HL-60/S4 treated with phorbol 12-myristate 13-acetate at 8.2 ng/mL for 4 days and 3 days (cell line): ENCODE results near the gene ANO2.

ENCODE experiments used
- in situ Hi-C: fragments of 300-500 bp; cut with MboI; formaldehyde crosslinking; loops from 2 replicates; pipeline ENCODE4 v1.15.0; 2022; ENCODE audit warnings: low sequenced_read_pairs

Gene ANO2

GRCh38 chr12:5524116-5524768 is 420.8 kb downstream of the ANO2 start:
- in situ Hi-C loops = no loop called here

GRCh38 chr12:5523396-5524115 is 421.5 kb downstream of the ANO2 start:
- in situ Hi-C loops = no loop called here

DNA sequence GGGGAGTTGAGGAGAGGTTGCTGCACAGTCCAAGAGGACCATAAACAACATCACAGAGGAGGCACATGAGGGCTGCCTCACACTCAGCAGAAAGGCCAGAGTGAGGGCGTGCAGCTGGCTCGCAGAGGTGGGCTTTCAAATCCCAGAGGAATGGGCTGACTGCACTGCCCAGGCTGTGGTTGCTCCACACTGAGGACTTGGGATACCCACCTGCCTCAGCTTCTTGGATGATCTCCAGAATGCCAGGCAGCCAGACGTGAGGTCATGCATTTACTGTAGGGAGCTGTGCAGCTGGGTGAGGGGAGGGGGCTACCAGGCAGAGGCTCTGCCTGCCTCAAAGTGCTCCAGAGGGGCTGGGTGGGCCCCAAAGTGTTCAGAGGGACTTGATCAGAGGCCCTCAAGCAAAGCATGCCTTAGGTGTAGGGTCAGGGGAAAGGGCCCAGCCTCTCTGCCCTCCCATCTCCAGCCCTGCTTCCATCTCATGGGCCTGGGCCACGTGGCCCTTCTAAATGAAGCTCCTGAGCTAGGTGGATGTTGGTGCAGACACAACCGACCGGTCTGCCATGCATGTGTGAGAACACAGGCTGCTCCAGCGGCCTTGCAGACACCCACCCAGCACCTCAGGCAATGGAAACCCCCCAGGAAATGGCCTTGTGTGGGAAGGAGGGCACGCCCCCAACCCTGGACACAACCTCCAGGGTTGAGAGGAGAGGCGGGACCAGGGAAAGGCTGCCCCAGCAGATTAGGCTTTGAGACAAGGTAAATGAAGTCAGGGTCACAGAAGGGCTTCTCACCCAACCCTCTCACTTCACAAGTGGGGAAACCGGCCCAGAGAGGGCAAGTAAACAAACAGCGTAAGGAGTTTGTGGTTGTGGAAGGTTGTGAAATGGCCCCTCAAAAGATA is 422.4 kb downstream of the ANO2 start:
- in situ Hi-C loops = no loop called here

- in situ Hi-C loops = no loop called here
Observed at GRCh38 chr12:5521456-5522325, 423.4 kb downstream of the ANO2 start.

DNA sequence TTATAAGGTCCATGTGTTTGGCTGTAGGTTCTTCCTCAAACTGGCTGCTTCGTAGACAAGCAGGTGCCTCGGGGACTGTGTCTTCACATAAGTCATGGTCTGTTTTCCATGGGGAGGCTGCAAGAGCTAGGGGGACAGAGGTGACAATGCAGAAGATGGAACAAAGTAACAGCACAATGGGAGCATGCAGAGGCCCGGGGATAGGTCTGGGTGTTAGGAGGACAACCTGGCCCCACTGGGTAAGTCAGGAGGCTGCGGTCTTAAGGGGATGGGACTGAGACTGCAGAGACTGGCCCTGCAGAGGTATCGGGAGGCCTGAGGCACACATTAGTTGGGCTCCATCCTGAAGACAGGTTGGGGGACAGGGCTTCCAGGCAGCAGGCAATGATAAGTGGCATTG is 424.2 kb downstream of the ANO2 start:
- in situ Hi-C loops = no loop called here

DNA sequence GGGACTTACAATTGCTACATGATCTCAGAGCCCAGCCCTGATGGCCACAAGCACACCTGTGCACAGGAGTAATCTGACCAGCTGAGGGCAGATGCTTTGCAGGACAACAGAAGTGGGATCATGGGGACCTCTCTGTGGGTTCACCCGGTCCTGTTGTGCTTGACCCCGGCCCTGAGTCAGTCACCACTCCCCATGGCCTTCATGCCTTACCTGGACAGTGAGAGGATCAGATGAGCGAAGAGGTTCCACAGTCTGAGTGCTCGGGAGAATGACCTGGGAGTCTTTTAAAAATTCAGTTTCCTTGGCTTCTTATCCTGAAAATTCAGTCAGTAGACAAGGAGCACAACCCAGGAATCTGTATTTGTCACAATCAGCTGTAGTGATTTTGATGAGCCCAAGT is 425.0 kb downstream of the ANO2 start:
- in situ Hi-C loops = no loop called here

GRCh38 chr12:5518584-5519365 is 426.3 kb downstream of the ANO2 start:
- in situ Hi-C loops = no loop called here

DNA sequence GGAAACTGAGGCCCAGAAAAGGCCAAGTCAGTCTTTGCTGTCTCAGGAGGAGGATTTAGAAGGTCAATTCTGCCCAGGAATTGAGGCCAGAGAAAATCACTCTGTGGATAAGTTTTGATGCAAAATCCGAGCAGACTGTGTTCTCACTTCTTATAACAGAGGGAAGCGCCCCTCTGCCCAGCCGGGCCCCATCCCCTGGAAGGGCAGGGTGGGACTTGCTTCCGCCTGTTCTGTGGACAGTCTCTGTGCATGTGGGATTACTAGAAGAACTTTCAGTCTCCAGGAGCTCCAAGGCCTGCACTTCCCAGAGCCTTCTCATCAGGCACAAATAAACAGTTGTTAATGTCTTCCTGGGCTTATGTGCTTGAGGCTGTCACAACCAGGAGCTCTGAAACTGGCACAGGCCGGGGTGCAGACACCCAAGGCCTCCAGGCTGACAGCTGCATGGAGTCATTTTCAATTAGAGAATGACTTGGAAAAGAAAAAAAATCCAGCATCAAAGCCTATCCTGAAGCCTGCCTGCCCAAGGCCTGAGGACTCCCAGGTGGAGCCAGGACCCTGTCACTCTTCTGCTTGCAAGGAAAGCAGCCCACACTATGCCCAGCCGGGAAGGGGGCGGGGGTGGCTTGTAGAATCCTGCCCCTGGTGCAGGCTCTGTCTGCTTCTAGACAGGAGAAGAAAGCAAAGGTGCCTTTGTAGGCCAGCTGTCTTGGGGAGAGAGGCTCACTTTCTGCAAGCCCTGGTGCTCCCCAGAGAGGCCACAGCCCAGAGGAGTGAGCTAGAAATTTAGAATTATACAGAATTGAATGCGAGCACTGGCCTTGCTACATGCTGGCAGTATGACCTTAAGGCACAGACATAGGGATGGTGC is 428.5 kb downstream of the ANO2 start:
- in situ Hi-C loops = no loop called here

GRCh38 chr12:5515458-5515857 is 429.6 kb downstream of the ANO2 start:
- in situ Hi-C loops = no loop called here

- in situ Hi-C loops = no loop called here
Observed at GRCh38 chr12:5514545-5514944, 430.5 kb downstream of the ANO2 start.

GRCh38 chr12:5514016-5514415 is 431.0 kb downstream of the ANO2 start:
- in situ Hi-C loops = no loop called here

DNA sequence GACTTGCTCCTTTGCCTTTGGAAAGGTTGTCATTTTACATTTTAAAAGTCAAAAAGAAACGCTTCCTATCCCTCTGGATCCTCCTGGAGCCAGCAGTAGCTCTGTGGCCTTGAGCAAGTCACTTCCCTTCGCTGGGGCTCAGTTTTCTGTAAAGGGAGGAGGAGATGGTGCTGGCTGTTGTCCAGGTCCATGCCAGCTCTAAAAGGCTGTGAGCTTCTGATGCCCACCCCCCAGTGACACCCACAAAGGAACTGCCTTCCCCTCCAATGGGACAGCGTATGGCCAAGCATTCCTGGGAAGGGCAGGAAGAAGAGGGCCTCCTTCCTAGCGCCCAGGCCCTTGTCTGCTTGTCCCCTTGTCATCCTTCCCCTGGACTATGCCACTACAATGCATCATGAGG is 431.7 kb downstream of the ANO2 start:
- in situ Hi-C loops = no loop called here
